Activated T-helper 2 cell treated with anti-CD3 and anti-CD28 coated beads, Interferon-gamma antibody, Interleukin-2, Interleukin-4, amounts not matched to agents 10 μg/mL and 5 μg/mL and 100 μg/mL, durations not matched to agents 14 hours and 24 hours and 36 hours (primary cell): ENCODE measurements around the gene PREPL. TPM values are rescaled to one million over a fixed set of nuclear protein-coding genes. Genes with fewer than 3 reads are reported as not detected.

ENCODE experiments used
- DNase-seq: peaks from one replicate; pipeline ENCODE4 v3.0.0; 2021; ENCODE audit warnings: low spot score
- H3K27ac Mint-ChIP-seq: one replicate; pipeline ENCODE4 v1.8.0; 2021; ENCODE audit warnings: mixed read lengths
- H3K27me3 Mint-ChIP-seq: one replicate; pipeline ENCODE4 v1.8.0; 2021; ENCODE audit warnings: low read depth, mixed read lengths
- H3K36me3 Mint-ChIP-seq: one replicate; pipeline ENCODE4 v1.8.0; 2021; ENCODE audit warnings: low read depth, mixed read lengths
- H3K4me1 Mint-ChIP-seq: one replicate; pipeline ENCODE4 v1.8.0; 2021; ENCODE audit warnings: low read depth, mixed read lengths
- H3K4me3 Mint-ChIP-seq: one replicate; pipeline ENCODE4 v1.8.0; 2021; ENCODE audit warnings: low read depth, mild to moderate bottlenecking, moderate library complexity, mixed read lengths
- H3K9me3 Mint-ChIP-seq: one replicate; pipeline ENCODE4 v1.8.0; 2021; ENCODE audit warnings: mixed read lengths
- intact Hi-C: fragments of 100-400 bp; cut with micrococcal nuclease; formaldehyde crosslinking; loops from one replicate; pipeline ENCODE4 v1.15.1; 2023
- total RNA-seq: library from RNA; stranded (reverse); gene quantifications from 2 replicates; pipeline ENCODE4 v1.2.3, GENCODE V29; 2022

PREPL gene
- total RNA-seq, 1 donor from 2014 or later = 29.7 TPM

- Mint-ChIP-seq H3K36me3 (no peaks in the 10 kb centered on the region), H3K4me3 (no peak overlapping the region), H3K9me3 (no peaks in the 10 kb centered on the region), H3K27ac (no peak overlapping the region), H3K4me1 (no peaks in the 10 kb centered on the region), H3K27me3 (peaks cover 20% of the 10 kb centered on the region)
- no peak for DNase-seq
- intact Hi-C loops = no loop called here
Measured at GRCh38 chr2:44286119-44286883, 75.0 kb downstream of the PREPL start.

- Mint-ChIP-seq H3K27ac (no peak overlapping the region), H3K36me3 (no peaks in the 10 kb centered on the region), H3K4me1 (no peaks in the 10 kb centered on the region), H3K4me3 (no peak overlapping the region), H3K9me3 (no peaks in the 10 kb centered on the region), H3K27me3 (peaks cover 23% of the 10 kb centered on the region)
- intact Hi-C loops = no loop called here
- no peak for DNase-seq
Measured at GRCh38 chr2:44285174-44285573, 76.1 kb downstream of the PREPL start.

- Mint-ChIP-seq H3K27ac (no peak overlapping the region), H3K27me3 (peaks cover 22% of the 10 kb centered on the region), H3K9me3 (no peaks in the 10 kb centered on the region), H3K4me1 (no peaks in the 10 kb centered on the region), H3K4me3 (no peak overlapping the region), H3K36me3 (no peaks in the 10 kb centered on the region)
- intact Hi-C loops = no loop called here
- DNase-seq = no peak
Measured at GRCh38 chr2:44283116-44283666, 78.1 kb downstream of the PREPL start.

- Mint-ChIP-seq H3K36me3 (no peaks in the 10 kb centered on the region), H3K9me3 (no peaks in the 10 kb centered on the region), H3K27me3 (peaks cover 22% of the 10 kb centered on the region), H3K27ac (no peak overlapping the region), H3K4me3 (no peak overlapping the region), H3K4me1 (no peaks in the 10 kb centered on the region)
- intact Hi-C loops = no loop called here
- no peak for DNase-seq
Measured at GRCh38 chr2:44280869-44281268, 80.4 kb downstream of the PREPL start.

- Mint-ChIP-seq H3K4me1 (no peaks in the 10 kb centered on the region), H3K4me3 (no peak overlapping the region), H3K9me3 (no peaks in the 10 kb centered on the region), H3K27ac (no peak overlapping the region), H3K27me3 (peaks cover 15% of the 10 kb centered on the region), H3K36me3 (no peaks in the 10 kb centered on the region)
- intact Hi-C loops = no loop called here
- DNase-seq = no peak
Measured at GRCh38 chr2:44277541-44277940, 83.8 kb downstream of the PREPL start.

- Mint-ChIP-seq H3K4me3 (no peak overlapping the region), H3K36me3 (no peaks in the 10 kb centered on the region), H3K27ac (no peak overlapping the region), H3K9me3 (no peaks in the 10 kb centered on the region), H3K4me1 (no peaks in the 10 kb centered on the region), H3K27me3 (peaks cover 8% of the 10 kb centered on the region)
- intact Hi-C loops = no loop called here
- DNase-seq = no peak
Measured at GRCh38 chr2:44275927-44276303, 85.4 kb downstream of the PREPL start.

- Mint-ChIP-seq H3K27me3 (peaks cover under 1% of the 10 kb centered on the region), H3K4me1 (no peaks in the 10 kb centered on the region), H3K36me3 (no peaks in the 10 kb centered on the region), H3K27ac (no peak overlapping the region), H3K9me3 (no peaks in the 10 kb centered on the region), H3K4me3 (no peak overlapping the region)
- DNase-seq = no peak
- intact Hi-C loops = no loop called here
Measured at GRCh38 chr2:44273596-44273995, 87.7 kb downstream of the PREPL start.

GRCh38 chr2:44273076-44273475 lies 88.2 kb downstream of the PREPL start:
- intact Hi-C loops = no loop called here
- no peak for DNase-seq
- Mint-ChIP-seq H3K36me3 (no peaks in the 10 kb centered on the region), H3K4me1 (no peaks in the 10 kb centered on the region), H3K9me3 (no peaks in the 10 kb centered on the region), H3K27me3 (peaks cover 3% of the 10 kb centered on the region), H3K27ac (no peak overlapping the region), H3K4me3 (no peak overlapping the region)

- Mint-ChIP-seq H3K27ac (no peak overlapping the region), H3K4me3 (no peak overlapping the region), H3K36me3 (no peaks in the 10 kb centered on the region), H3K27me3 (peaks cover 3% of the 10 kb centered on the region), H3K9me3 (no peaks in the 10 kb centered on the region), H3K4me1 (no peaks in the 10 kb centered on the region)
- DNase-seq = no peak
- intact Hi-C loops = no loop called here
Measured at GRCh38 chr2:44271296-44271695, 90.0 kb downstream of the PREPL start.

GRCh38 chr2:44269831-44270230 lies 91.5 kb downstream of the PREPL start:
- no peaks in the 10 kb centered on the region for H3K36me3 Mint-ChIP-seq
- no peak overlapping the region for H3K27ac Mint-ChIP-seq
- H3K9me3 Mint-ChIP-seq = no peaks in the 10 kb centered on the region
- intact Hi-C loops = no loop called here
- no peak overlapping the region for H3K4me3 Mint-ChIP-seq
- H3K27me3 Mint-ChIP-seq = peaks cover 8% of the 10 kb centered on the region
- no peaks in the 10 kb centered on the region for H3K4me1 Mint-ChIP-seq
- DNase-seq = no peak

- peaks cover 8% of the 10 kb centered on the region for H3K27me3 Mint-ChIP-seq
- H3K4me1 Mint-ChIP-seq = no peaks in the 10 kb centered on the region
- no peaks in the 10 kb centered on the region for H3K36me3 Mint-ChIP-seq
- H3K27ac Mint-ChIP-seq = no peak overlapping the region
- intact Hi-C loops = no loop called here
- H3K9me3 Mint-ChIP-seq = no peaks in the 10 kb centered on the region
- DNase-seq = no peak
- no peak overlapping the region for H3K4me3 Mint-ChIP-seq
Measured at GRCh38 chr2:44267796-44268648, 93.3 kb downstream of the PREPL start.
